Measurements from ENCODE around the gene TPPP.

The TPPP gene

DNA sequence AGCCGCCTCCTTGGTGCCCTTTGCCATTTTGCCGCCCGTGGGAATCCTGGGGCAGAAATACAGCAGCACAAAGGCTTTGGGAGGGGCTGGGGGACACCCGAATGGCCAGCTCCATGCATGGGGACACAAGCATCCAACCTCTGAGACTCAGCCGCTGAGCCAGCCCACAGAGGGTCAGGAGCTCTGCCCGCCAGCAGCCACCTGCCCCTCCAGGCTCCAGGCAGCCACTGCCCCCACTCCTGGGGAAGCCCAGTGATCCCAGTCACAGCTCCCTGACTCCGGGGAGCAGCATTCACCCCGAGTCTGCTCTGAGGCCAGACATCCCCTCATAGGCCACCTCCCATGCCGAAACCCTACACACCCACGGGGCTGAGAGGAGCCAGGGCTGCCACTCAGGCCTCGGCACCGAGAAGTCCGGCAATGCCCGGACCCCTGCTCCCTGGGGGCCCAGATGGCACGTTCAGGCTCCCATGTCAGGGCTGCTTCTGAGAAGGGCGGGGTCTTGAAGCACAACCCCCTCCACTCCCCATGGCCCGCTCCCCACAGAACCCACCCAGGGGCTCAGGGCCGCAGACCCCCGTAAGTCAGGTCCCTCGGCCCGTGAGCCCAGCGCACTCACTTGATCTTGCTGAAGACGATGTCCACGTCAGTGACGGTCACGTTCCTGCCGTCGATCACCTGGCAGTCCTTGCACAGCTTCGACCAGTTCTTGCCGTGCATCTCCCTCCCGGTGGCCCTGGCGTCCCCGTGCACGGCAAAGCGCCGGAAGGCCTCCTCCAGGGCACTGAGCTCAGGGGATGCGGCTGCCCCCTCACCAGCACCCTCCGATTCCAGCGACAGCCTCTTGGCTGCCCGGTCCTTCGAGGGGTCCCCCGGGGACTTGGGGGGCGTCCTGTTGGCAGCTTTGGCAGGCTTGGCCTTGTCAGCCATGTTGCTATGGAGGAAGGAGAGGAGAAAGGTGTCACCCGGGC lies 15.7 kb downstream of the TPPP start:
- no peak for DNase-seq (ENCODE audit: low read depth)
- no peak overlapping the region for H3K4me3 ChIP-seq (ENCODE audit: low read depth, low read length)
- TF ChIP-seq CTCF (IDR thresholded peaks at IDR 0.05; ENCODE audit: low read depth, low read length) (no peak), POLR2A (IDR thresholded peaks at IDR 0.05; ENCODE audit: extremely low read depth, insufficient read length) (no peak), MYC (IDR thresholded peaks at IDR 0.05; ENCODE audit: low read depth, low read length) (no peak)
- TF ChIP-seq, protein P1, sequence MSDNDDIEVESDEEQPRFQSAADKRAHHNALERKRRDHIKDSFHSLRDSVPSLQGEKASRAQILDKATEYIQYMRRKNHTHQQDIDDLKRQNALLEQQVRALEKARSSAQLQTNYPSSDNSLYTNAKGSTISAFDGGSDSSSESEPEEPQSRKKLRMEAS (IDR thresholded peaks at IDR 0.05; ENCODE audit: low read depth, low read length) = no peak

DNA sequence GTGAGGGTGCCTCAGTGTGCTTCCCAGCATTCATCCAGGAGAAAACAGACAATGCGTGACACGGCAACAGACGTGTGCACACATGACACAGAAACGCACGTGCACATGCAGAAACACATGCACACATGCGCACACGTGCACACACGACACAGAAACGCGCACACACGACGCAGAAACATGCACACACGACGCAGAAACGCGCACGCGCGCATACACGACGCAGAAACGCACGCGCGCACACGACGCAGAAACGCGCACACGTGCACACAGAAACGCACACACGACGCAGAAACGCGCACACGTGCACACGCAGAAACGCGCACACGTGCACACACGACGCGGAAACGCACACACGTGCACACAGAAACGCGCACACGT lies 16.5 kb downstream of the TPPP start:
- no peak overlapping the region for H3K4me3 ChIP-seq (ENCODE audit: low read depth, low read length)
- no peak for DNase-seq (ENCODE audit: low read depth)
- no peak for TF ChIP-seq POLR2A (IDR thresholded peaks at IDR 0.05; ENCODE audit: extremely low read depth, insufficient read length)

DNA sequence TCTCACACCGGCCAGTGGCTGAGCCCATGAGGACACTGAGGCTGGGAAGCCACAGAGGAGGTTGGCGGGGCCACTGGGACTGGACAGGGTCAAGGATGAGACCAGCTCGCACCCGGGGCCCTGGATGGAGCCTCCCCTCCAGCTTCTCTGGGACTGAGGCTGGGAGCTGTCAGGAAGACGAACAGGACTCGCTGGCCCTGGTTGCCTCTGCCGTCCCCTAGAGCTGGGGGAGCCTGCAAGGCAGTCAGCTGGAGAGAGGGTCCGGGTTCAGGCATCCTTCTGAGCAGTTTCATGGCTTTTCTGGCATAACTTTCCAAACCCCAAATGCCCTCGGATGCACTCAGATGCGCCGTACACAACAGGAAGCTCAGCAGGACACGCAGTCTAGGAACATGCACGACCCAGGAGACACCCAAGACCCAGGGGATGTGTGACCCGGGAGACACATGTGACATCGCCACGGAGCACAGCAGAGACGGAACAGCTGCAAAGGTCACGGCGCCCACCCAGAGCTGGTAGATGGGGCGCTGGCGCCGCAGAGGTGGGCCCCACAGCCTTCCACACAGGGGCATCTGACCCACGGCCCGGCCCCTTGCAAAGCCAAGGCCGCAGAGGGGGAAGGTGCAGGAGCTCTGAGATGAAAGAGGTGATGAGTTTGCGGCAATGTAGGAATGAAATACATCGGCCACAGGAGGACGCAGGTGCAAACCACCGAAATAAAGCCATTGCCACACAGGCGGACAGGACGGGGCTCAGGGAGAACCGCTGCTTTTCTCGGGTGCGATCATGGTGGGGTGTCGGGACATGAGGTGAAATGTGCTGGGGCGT lies 17.1 kb downstream of the TPPP start:
- peak; percentile 35 for DNase-seq (ENCODE audit: low read depth)
- TF ChIP-seq MYC (IDR thresholded peaks at IDR 0.05; ENCODE audit: low read depth, low read length) (no peak), POLR2A (IDR thresholded peaks at IDR 0.05; ENCODE audit: extremely low read depth, insufficient read length) (no peak), CTCF (IDR thresholded peaks at IDR 0.05; ENCODE audit: low read depth, low read length) (no peak)
- TF ChIP-seq, protein P1 (IDR thresholded peaks at IDR 0.05; ENCODE audit: low read depth, low read length) = no peak
- no peak overlapping the region for H3K4me3 ChIP-seq (ENCODE audit: low read depth, low read length)

DNA sequence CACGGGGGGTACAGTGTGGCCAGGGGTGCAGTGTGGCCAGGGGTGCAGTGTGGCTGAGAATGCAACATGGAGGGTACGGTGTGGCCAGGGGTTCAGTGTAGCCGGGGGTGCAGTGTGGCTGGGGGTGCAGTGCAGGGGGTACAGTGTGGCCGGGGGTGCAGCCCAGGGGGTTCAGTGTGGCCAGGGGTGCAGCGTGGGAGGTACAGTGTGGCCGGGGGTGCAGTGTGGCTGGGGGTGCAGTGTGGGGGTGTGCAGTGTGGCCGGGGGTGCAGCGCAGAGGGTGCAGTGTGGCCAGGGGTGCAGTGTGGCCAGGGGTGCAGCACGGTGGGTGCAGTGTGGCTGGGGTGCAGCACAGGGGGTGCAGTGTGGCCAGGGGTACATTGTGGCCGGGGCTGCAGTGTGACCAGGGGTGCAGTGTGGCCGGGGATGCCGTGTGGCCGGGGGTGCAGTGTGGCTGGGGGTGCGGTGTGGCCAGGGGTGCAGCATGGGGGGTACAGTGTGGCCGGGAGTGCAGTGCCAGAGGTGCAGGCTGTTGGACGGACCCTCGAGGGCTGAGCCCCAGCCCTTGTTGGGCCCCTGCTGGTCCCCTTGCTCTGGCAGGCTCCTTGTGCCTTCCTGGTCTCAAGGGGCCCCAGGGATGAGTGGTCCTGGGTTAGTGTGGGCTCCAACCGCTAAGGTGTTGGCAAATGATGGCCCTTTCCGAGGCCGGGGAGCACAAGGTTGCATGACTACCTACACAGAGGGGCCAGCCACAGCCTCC lies 17.9 kb downstream of the TPPP start:
- no peak for DNase-seq (ENCODE audit: low read depth)
- H3K4me3 ChIP-seq (ENCODE audit: low read depth, low read length) = no peak overlapping the region
- no peak for TF ChIP-seq CTCF (IDR thresholded peaks at IDR 0.05; ENCODE audit: low read depth, low read length)
- TF ChIP-seq POLR2A (IDR thresholded peaks at IDR 0.05; ENCODE audit: extremely low read depth, insufficient read length) = no peak
- no peak for TF ChIP-seq MYC (IDR thresholded peaks at IDR 0.05; ENCODE audit: low read depth, low read length)
- TF ChIP-seq, protein P1 (IDR thresholded peaks at IDR 0.05; ENCODE audit: low read depth, low read length) = no peak

DNA sequence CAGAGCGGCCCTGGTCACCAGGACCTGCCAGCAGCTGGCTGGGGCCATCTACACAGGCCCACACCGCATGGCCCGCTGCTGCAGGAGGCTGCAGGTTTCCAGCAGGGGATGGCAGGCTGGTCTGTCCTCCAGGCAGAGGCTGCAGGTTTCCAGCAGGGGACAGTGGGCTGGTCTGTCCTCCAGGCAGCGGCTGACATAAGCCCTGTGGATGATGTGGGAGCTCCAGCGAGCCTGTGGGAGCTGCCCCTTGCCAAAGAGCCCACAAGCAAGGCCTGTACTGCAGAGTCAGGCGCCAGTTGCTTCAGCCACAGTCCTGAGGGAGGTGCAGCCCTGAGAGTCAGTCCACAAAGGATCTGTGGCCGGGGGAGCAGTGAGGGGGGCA lies 18.5 kb downstream of the TPPP start:
- H3K4me3 ChIP-seq (ENCODE audit: low read depth, low read length) = no peak overlapping the region
- no peak for TF ChIP-seq POLR2A (IDR thresholded peaks at IDR 0.05; ENCODE audit: extremely low read depth, insufficient read length)
- TF ChIP-seq, protein P1 (IDR thresholded peaks at IDR 0.05; ENCODE audit: low read depth, low read length) = no peak
- TF ChIP-seq MYC (IDR thresholded peaks at IDR 0.05; ENCODE audit: low read depth, low read length) = no peak
- TF ChIP-seq CTCF (IDR thresholded peaks at IDR 0.05; ENCODE audit: low read depth, low read length) = no peak
- DNase-seq (ENCODE audit: low read depth) = peak; percentile 69
